Breast epithelium (tissue), 3 donors: ENCODE data around the gene PDCD1.

Source experiments
- CTCF ChIP-seq, 3 donors: fragments of 450-650 bp; IDR thresholded peaks; one replicate each; pipeline ENCODE4 v1.5.1; 2016 to 2017; ENCODE audit warnings: antibody characterized with exemption in 3 of 3, mild to moderate bottlenecking in 3 of 3, moderate library complexity in 3 of 3
- POLR2A ChIP-seq: fragments of 450-650 bp; IDR thresholded peaks from one replicate; pipeline ENCODE4 v1.6.1; 2016; ENCODE audit warnings: antibody characterized with exemption, mild to moderate bottlenecking, moderate library complexity
- POLR2AphosphoS5 ChIP-seq, 3 donors: sonication (generic); formaldehyde crosslinking; IDR thresholded peaks; one replicate each; pipeline ENCODE4 v1.6.1; 2017; ENCODE audit warnings: antibody characterized with exemption in 3 of 3

GRCh38 chr2:241833101-241833663, 25.5 kb downstream of the PDCD1 start:
- TF ChIP-seq POLR2AphosphoS5 (IDR thresholded peaks at IDR 0.05), result no peak
- no peak for TF ChIP-seq CTCF (IDR thresholded peaks at IDR 0.05)
- no peak for TF ChIP-seq POLR2A
